GM21619 (cell line): ENCODE data around the gene SPATA13.

ENCODE experiments used
- ATAC-seq: cut with Tn5 transposase; IDR thresholded peaks from one replicate; pipeline ENCODE4 v1.9.1; 2021; ENCODE audit not compliant: unreplicated experiment

SPATA13 gene

GRCh38 chr13:24274452-24275021 lies 114.0 kb downstream of the SPATA13 start:
- peak; percentile 61 for ATAC-seq

GRCh38 chr13:24275041-24275440 lies 114.5 kb downstream of the SPATA13 start:
- ATAC-seq, result no peak

- no peak for ATAC-seq
Measured at GRCh38 chr13:24276306-24276705, 115.8 kb downstream of the SPATA13 start.

GRCh38 chr13:24276861-24277260 lies 116.3 kb downstream of the SPATA13 start:
- ATAC-seq, result no peak

GRCh38 chr13:24277761-24278160 lies 117.2 kb downstream of the SPATA13 start:
- ATAC-seq, result no peak

DNA sequence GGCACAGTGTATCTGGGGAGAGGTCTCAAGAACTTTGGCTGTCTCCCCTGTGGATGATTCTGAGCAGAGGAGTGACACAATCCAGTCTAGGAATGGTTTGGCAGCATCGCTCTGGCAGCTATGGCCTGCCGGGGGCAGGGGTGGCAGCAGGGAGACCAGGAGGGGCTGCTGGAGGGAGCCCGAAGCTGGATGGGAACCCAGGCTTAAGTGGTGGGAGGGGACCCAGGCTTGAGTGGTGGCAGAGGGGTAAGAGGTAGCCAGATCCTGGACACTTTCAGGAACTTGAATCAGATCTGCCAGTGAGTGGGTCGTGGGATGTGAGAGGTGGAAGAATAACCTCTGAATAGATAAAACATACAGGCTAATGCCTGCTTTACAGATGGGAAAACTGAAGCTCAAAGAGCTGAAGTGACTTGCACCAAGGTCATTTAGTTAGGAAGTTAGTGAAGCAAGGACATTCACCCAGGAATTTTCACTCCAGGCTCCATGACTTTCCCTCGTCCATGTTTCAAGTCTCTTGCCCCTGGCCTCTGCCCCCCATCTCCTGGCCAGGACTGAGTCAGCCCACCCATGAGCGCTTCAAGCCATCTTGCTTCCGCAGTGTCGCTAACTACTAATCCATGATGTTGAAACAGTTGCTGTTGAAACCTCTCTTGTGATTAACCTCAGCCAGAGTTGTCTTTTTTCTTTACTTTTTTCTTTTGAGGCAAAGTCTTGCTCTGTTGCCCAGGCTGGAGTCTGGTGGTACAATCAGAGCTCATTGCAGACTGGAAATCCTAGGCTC lies 119.0 kb downstream of the SPATA13 start:
- ATAC-seq, result no peak

GRCh38 chr13:24280720-24281119 lies 120.2 kb downstream of the SPATA13 start:
- no peak for ATAC-seq

DNA sequence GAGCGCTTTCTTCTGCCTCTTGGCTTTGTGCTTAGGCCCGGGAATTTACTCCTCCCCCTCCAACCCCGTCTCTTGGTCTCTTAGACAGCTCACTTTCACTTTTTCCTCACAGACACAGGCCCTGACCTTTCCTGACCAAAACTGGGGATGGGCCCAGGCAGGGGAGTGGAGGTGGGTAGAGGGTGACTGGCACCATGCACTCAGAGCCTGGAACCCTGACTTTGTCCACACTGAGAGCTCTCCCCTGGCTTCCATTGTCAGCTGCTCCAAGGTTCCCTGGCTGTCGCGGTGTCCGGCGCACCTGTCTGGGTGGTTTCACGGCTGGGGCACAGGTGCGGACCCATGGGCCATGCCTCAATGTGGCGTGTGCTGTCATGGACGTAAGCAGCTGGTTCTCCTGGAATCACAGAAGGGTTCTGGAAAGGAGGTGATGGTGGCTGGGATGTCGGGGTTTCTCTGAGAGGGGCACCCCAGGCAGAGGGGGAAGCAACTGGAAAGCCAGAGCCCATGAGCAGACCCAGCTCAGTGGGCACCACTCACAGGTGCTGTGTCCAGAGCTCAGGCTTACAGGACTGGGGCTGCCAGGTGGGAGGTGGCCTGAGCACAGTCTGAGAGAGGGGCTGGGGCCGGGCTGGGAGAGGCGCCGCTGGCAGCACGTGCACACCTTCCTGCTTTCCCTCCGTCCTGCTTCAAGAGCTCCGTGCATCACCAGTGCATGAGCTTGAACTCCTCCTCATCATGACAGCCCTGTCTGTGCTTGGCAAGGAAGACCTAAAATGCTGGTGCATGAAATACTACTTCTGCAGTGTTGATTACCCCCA lies 120.9 kb downstream of the SPATA13 start:
- ATAC-seq, result no peak

DNA sequence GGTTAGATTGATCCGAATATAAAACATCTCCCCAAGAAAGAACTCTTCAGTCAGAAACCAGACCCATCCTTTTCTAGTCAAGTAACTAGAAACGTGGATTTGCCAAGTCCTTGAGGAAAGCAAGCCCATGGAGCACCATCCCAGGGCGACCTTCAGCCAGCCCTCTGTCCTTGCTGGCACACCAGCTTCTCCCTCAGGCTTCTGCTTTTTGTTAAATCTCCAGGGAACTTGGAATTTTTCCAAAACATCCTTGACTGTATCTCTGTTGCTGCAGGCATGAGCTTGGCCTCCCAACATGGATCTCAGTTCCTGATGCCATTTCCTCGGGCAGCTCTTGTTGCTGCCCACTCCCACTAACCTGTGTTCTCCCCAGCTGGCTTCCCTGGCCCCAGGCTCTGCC lies 121.7 kb downstream of the SPATA13 start:
- no peak for ATAC-seq

DNA sequence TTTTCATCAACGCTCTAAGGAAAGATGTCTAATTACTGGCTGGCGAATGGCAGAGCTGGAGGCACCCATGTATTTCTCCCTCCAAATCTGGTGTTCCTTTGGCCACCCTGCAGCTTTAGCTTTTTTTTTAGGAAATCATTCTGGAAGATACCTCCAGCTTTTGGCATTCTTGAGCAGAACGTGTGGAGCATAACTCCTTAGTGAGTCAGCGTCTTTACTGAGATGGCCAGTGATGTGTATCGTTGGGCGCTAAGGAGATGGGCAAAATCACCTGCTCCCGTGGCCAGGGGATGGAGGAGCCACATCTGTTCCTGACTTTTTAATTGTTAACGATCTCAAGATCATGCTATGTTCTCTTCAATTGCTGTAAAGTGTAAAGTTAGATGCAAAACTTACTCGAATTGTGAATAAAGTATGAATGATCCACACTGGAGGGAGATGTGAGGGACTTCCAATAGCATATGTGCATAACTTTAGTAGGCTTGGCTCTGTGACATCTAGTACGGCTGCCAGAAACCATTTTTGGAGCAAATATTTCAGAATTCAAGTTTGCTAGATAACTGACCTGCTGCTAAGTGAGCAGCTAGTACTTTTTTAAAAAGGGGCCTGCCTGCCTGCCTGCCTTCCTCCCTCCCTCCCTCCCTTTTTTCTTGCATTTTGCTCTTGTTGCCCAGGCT lies 124.5 kb downstream of the SPATA13 start:
- ATAC-seq, result no peak

DNA sequence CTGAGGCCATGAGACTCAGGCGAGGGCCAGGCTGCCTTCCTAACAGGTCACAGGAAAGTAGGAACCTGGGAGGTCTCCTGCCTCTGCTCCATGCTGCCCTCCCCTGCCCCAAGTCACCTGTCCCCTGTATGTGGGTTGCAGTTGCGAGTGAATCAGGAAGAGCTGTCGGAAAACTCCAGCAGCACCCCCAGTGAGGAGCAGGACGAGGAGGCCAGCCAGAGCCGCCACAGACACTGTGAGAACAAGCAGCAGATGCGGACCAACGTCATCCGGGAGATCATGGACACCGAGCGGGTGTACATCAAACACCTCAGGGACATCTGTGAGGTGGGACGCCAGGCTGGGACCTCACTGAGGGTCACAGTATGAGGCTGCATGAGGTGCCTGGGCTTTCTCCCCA lies 126.1 kb downstream of the SPATA13 start:
- ATAC-seq, result no peak

GRCh38 chr13:24287748-24288287 lies 127.3 kb downstream of the SPATA13 start:
- ATAC-seq, result no peak

GRCh38 chr13:24288870-24289269 lies 128.3 kb downstream of the SPATA13 start:
- ATAC-seq, result no peak

DNA sequence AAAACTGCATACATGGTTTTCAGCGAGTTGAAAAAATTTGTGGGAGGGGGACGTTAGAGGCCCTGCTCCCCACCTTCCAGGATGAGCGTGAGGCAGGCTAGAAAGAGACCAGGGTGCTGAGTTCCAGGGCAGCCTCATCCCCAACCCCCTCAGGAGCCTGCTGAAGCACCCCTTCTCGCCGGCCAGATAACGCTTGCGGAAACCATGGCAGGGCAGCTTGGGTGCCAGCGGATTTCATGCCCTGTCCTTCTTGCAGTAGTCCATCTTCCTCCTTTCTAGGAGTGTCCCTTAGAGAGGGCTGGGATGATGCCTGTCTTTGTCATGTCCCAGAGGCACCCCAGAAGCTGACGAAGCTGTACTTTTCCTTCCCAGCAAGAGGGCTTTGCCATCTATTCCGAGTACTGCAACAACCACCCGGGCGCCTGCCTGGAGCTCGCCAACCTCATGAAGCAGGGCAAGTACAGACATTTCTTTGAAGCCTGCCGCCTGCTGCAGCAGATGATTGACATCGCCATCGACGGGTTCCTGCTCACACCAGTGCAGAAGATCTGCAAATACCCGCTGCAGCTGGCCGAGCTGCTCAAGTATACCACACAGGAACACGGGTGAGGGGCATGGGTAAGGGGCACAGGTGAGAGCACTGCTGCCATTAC lies 129.9 kb downstream of the SPATA13 start:
- ATAC-seq, result no peak

- no peak for ATAC-seq
Measured at GRCh38 chr13:24292481-24292880, 132.0 kb downstream of the SPATA13 start.

DNA sequence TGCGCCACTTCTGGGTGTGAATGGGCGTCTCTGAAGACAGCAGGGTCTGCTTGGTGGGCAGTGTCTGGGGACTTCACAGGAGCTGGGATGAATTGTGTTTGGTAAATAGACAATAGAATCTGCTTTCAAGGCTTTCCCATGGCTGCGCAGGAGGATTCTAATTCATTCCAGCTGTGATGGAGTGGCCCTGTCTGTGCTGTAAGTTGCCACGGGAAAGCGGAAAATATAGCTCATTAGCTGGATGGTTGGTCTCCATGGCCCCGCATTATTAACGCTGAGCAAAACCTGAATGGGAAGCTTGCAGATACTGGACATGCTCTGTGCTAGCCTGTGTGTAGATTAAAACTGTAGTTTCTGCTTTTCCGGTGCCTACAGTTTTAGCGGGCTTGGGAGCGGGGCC lies 133.2 kb downstream of the SPATA13 start:
- no peak for ATAC-seq

- no peak for ATAC-seq
Measured at GRCh38 chr13:24299488-24300114, 139.1 kb downstream of the SPATA13 start.

DNA sequence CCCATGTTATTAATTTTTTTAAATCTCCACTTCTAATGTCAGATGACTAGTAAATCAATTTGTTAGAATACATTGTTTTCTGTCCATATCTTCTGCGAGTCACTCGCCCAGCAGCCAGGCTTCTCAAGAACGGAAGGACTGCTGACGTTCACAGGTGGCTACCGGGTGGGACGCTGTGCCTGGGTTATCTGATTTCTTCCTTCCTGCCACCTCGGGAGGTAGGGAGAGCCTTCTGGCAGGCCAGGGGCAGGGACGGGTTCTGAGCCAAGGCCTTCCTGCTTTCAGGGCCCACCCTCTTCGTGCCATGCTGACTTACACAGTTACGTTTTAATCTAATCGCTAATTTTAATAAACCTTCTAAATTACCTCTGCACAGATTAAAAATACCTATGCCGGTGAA lies 140.9 kb downstream of the SPATA13 start:
- ATAC-seq, result no peak

DNA sequence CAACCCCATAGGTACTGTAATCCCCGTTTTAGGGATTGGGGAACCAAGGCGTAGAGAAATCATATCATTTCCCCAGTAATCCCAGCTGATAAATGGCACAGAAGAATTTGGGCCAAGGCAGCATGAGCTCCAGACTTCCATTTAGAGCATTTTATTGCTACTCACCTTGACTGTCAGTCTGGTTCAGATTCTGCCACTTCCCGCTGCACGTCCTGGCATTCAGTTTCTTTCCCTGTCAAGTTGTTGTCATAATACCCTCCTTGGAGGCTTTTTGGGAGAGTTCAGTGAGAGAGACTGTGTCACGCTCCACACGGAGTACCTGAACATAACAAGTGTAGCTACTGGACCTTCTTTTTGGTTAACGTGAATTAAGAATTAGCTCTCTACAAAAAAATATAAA lies 141.4 kb downstream of the SPATA13 start:
- no peak for ATAC-seq

GRCh38 chr13:24304620-24305019 lies 144.1 kb downstream of the SPATA13 start:
- no peak for ATAC-seq
